GM19324 (cell line): ENCODE results near the gene RFXAP.

ENCODE experiments used
- ATAC-seq: cut with Tn5 transposase; IDR thresholded peaks from one replicate; pipeline ENCODE4 v1.9.1; 2021; ENCODE audit warnings: mild to moderate bottlenecking, moderate library complexity; ENCODE audit not compliant: unreplicated experiment, low FRiP score

Gene RFXAP

GRCh38 chr13:36862722-36863121, 43.7 kb downstream of the RFXAP start:
- no peak for ATAC-seq

GRCh38 chr13:36865265-36865664, 46.2 kb downstream of the RFXAP start:
- ATAC-seq, result no peak

- no peak for ATAC-seq
Measured at GRCh38 chr13:36866232-36866631, 47.2 kb downstream of the RFXAP start.

- ATAC-seq, result no peak
Measured at GRCh38 chr13:36870050-36870692, 51.1 kb downstream of the RFXAP start.

GRCh38 chr13:36872621-36873020, 53.6 kb downstream of the RFXAP start:
- no peak for ATAC-seq

- ATAC-seq, result no peak
Measured at GRCh38 chr13:36875431-36875830, 56.4 kb downstream of the RFXAP start.

- no peak for ATAC-seq
Measured at GRCh38 chr13:36875961-36876360, 56.9 kb downstream of the RFXAP start.
